GM19351 (cell line): ENCODE data around the gene DHX30.
"Not testable (repeated sequence)": the region's sequence is repeated elsewhere in the genome, so short reads cannot be mapped to it uniquely, and the experiment has no call there.

Experiments
- ATAC-seq: cut with Tn5 transposase; IDR thresholded peaks from one replicate; pipeline ENCODE4 v1.9.1; 2021; ENCODE audit warnings: mild to moderate bottlenecking, moderate library complexity; ENCODE audit not compliant: unreplicated experiment

DHX30 gene

DNA sequence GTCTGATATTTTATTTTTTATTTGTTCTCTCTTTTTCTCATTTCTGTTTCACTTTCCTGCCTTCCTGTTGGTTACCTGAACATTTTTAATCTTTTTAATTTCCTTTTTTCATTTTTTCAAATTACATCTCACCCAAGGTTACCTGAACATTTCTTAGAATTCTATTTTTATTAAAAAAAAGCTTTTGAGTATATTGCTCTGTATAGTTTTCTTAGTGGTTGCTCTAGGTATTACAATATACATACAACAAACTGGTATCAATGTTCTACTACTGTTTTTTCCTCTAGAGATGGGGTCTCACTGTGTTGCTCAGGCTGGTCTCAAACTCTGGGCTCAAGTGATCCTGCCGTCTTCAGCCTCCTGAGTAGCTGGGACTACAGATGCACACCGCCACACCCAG is 79.4 kb downstream of the DHX30 start:
- ATAC-seq: no peak

DNA sequence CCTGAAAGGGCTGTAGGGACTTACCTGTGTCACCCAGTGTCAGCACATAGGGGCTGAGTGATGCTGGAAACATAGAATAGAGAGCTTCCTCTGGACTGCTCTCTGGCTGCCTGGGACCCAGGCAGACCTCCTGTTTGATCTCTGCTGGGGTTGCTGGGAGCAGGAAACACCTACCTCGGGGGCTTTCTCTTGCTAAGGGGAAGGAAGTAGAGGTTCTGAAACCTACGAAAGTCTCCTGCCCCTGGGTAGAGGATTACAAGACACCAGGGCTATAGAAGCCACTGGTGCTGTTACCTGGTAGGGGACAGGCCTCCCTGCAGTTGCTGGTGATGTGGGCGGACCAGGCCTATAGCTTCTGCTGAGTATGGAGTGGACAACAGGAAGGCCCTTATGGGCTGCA is 81.7 kb downstream of the DHX30 start:
- ATAC-seq: no peak

DNA sequence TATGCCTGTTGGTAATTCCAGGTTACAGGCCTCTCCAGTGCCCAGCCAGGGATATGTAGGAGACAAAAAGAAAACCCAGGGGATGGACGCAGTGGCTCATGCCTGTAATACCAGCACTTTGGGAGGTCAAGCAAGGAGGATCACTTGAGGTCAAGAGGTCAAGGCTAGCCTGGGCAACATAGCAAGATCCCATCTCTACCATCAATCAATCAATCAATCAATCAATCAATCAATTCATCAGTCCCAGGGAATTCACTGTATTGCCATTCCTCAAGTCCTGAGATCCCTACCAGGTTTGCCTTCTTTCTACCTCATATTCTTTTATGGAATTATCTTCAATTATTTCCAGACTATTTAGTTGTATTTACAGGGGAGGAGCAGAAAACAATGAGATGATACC is 82.2 kb downstream of the DHX30 start:
- ATAC-seq: no peak

DNA sequence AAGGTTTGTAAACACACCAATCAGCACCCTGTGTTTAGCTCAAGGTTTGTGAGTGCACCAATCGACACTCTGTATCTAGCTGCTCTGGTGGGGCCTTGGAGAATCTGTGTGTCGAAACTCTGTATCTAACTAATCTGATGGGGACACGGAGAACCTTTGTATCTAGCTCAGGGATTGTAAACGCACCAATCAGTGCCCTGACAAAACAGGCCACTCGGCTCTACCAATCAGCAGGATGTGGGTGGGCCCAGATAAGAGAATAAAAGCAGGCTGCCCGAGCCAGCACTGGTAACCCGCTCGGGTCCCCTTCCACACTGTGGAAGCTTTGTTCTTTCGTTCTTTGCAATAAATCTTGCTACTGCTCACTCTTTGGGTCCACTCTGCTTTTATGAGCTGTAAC is 85.1 kb downstream of the DHX30 start:
- ATAC-seq: not testable (repeated sequence)

DNA sequence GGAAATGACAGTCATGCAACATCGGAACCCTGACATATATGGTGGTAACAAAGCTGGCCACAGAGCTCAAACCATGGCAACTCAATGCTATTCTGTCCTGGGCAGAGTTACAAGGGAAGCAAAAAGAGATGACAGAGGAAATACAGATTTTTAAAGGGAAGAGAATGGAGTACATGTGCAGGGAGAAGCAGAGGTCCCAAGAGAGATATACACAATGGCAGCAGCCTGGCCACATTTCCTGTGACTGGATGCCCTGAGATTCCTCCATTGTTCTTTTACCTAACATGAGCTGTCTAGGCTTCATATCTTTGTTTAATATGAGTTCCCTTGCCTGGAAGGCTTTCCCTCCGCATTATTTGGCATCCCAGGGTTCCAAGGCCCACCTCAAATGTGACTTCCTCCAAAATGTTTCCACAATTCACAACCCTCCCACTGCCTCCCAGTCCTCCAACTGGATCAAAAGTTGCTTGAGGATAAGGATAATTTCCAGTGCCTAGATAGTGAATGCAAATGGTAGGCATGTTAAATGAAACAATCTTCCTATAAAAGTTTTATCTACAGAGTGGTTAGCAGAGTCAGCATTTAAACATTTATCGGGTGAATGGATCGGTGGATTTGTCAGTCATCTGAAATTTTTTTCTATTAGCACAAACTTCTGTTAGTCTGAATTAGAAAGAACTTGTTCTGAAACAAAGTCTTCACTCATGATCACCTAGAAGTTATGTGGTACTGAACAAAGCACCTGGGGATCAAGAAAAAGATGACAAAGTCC is 86.2 kb downstream of the DHX30 start:
- ATAC-seq: no peak

DNA sequence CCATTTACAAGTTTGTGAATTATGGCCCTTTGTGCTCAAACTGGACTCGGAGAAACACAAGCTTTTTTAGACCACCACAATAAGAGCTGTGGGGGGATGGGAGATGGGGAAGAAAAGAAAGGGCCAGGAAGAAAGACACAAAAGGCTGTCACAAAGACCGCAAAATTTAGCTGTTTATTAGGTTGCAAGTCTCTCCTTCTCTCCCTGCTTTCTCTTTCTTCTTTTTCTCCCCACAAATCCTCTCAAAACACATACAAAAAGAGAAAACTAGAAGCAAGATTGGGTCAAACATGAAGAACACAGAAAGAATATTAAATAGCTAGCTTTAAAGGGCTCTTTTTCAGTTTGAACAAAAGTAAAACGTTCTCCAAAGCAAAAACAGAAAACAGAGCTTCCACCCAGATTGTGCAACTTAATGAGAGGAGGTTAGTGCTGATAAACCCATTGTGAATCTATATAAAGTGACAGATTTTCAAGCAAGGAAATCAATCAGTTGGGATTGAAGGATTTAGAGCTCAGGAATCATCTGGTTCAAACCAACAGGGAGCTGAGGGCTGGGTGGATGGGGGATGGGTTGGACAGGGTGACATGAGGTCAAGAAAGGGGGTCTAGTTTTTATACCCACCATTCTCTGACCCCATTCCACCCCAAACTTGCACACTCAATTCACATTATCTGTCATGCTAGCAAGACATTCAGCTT is 87.3 kb downstream of the DHX30 start:
- ATAC-seq: no peak

DNA sequence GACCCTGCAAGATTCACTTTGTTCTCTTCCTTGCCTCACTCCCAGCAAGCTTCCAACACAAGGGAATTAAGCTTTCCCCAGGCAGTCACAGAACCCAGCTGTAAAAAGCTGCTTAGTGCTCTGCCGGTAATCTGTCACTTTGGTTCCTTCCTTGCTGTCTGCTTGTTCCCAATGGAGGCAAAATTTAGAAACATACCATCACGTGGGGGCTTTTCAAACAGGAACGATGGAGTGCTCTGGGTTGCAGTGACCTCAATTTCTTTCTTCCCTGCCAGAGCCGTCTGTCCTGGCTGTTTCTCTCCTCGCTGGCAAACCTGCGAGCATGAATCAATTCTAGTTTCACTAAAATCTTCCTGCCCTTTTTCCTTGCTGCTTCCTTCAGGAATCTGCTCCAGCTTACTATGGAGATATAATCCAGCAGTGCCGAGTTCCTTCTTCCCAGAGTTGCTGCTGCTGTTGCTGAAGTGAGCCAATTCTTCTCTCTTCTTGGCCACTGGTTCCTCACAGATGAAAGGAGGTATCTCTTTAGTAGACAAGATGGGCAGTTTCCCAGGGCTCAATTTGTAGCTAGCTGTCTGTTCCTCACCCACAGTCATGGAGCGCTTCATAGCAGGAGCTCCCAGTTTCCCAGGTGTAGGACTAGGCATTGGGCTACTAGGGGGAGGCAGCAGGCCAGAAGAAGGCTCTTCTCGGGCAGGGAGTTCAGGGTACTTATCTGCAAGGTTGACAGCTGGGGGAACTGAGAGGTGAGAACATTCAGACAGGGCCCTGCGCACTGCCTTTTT is 88.1 kb downstream of the DHX30 start:
- no peak for ATAC-seq

DNA sequence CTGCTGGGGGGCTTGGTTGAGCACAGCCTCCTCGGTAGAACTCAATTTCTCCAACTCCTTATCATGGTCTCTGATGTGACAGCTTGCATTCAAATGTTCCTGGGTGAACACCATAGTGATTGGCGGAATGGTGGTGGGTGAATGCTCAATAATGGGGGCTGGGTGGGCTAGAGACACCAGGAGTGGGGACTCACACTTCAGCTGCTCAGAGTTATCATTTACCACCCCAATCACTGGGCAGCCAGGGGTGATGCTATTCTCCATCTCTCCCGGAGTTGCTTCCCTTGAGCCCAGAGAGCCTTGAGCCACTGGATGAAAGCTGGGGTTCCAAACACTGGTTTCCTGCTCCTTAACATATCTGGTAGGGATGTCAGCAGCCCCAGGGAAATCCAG is 88.7 kb downstream of the DHX30 start:
- no peak for ATAC-seq

DNA sequence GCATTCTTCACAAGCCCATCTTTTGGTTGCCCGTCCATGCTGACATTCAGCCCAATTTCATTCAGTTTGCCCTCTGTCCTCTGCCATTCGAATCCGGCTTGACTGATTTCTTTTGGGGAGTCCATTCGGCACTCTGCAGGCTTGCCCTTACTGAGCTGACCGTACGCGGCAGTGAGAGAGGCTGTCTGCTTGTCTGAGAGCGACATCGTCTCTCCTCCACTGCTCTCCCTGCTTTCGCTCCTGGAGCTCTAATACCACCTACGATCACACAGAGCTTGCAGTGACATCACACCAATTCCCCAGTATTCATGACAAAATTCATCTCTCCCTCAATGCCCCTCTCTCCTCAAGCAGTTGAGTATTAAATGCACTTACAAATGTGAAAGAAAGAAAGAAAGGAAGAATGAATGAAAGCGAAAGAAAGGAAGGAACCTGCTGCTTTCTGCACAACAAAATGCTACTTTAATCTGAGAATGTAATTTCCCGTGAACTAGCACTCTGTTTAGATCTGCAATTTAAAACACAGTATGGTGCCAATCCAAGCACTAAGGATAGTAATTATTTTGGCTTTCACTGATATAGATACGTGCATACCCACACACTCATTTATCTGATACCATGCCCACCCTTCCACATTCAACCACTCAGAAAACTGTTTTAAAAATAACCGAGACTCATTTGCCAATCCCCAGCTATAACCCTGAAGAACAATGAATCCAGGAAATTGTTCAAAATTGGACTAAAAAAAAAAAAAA is 89.5 kb downstream of the DHX30 start:
- no peak for ATAC-seq

DNA sequence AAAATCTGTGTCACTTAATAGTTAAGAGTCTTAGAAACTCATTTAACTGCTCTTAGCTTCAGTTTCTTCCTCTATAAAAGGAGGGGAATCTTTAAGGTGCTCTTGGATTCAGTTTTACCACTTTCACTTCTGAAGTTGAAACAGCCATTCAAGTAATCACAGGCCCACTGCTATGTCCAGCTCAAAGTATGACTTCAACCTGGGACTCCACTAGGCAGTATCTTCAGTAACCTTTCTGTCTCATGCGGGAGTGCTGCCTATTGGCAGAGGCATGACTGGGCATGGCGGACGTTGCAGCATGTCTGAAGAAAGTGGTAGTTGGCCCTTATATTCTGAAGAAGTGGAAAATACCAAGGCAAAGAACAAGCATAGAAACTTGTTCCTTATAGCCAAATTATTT is 92.3 kb downstream of the DHX30 start:
- no peak for ATAC-seq

DNA sequence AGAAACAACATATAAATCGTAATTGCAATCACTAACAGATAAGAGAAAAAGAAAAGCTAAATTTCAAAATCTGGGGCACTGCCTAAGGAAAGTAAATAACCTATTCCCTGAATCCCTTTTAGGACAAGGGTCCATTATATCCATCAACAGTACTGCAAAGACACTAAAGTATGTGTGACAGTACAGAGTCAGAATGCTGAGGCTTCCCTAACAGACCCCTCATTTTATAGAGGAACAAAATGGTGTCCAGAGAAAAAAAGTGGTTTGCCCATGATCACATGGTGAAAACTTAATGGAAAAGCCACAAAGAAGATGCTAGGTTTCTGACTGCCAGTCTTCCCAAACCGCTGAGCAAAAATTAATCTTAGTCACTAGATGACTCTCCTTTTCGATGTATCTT is 93.8 kb downstream of the DHX30 start:
- no peak for ATAC-seq

DNA sequence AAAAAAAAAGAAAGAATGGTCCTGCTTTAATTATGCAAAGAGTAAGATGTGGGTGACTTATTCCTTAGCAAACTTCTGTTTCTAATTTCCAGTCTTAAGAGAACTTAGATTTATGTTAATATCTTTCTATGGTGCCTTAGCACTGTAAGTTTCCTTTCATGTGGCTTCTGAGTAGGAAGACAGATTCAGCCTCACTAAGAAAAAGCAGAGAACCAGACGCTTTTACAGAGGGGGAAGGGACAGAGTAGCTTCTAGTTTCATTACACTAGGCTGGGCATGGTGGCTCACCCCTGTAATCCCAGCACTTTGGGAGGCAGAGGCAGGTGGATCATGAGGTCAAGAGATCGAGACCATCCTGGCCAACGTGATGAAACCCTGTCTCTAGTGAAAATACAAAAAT is 95.0 kb downstream of the DHX30 start:
- ATAC-seq: no peak

DNA sequence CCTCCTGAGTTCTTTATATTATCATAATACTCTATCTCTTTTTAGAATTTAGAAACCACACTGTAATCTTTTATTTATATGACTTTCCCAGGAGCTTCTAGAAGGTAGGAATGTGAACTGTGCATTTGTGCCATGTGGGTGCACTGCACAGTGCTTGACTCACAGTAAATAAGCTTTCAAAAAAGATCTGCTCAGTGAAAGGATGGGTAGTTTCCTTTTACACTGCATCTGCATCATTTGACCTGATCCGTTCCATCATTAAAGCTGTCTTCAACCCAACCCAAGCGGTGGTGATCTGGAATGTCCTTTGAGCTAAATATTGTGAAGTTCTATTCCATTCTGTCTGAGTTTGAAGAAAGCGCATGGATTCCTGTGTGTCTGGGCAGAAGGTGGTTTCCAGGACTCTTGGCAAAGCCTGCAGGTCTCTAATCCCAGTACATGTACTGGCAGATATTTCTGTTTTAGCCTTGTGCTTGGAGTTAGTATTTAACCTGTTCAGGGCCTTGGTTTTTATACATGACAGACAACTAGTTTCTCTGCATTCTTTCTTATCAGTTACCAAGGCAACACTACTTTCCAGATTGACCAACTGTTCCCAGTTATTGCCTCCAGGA is 96.7 kb downstream of the DHX30 start:
- ATAC-seq: no peak
